ENCODE results near the gene CACNB2. TPM values are rescaled to one million over a fixed set of nuclear protein-coding genes. Genes with fewer than 3 reads are reported as not detected.
"Not testable (repeated sequence)": the region's sequence is repeated elsewhere in the genome, so short reads cannot be mapped to it uniquely, and the experiment has no call there.

CACNB2 gene
- total and polyA plus RNA-seq, 7 experiments from 2014 or later: 0.30 to 0.49 (median 0.48) TPM; not detected in 4

DNA sequence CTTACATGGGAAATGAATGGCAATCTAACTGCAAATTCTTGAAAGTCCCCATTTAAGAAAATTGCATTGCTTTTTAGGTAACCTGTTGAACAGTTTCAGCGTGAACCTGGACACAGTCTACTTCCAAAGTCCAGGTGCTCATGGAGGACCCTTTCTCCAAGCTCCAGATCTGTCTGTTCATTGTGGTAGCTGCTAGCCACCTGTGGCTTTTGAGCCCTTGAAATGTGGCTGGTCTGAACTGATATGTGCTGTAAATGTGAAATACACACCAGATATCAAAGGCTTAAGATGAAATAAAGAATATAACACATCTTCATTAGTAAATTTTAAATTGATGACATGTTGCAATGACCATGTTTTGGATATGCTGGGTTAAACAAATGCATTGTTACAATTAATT lies 4.2 kb downstream of the CACNB2 start:
- H3K27me3 Mint-ChIP-seq: peaks cover 25 to 32% (median 27%) of the 10 kb centered on the region in 5 donors
- ATAC-seq (no peak), DNase-seq (no peak)
- Histone ChIP-seq H3K27me3 (ENCODE audit: control insufficient read depth in 2 of 2, insufficient read depth in 2 of 2, low read length in 2 of 2) (no peaks in the 10 kb centered on the region), H3K4me3 (ENCODE audit: low read length) (no peak overlapping the region), H3K4me1 (ENCODE audit: control insufficient read depth in 2 of 2, insufficient read depth in 2 of 2, low read length in 2 of 2) (no peaks in the 10 kb centered on the region), H3K36me3 (ENCODE audit: control insufficient read depth in 2 of 3, insufficient read depth in 3 of 3, low read length in 3 of 3) (no peaks in the 10 kb centered on the region), H3K27ac (ENCODE audit: low read depth, low read length) (no peak overlapping the region), H3K9me3 (ENCODE audit: control insufficient read depth in 2 of 3, low read length in 3 of 3) (no peaks in the 10 kb centered on the region)
- H3K4me1 Mint-ChIP-seq: no peaks in the 10 kb centered on the region
- ChIA-PET CTCF (interaction anchor here (0.5 to 0.7 kb wide), 2 partner anchors 18 to 866 kb away, joined by 3 read pairs; no protein-coding TSS in a partner anchor), POLR2A (no interaction called here)
- intact Hi-C loops (cut with micrococcal nuclease): no loop called here
- no peaks in the 10 kb centered on the region for H3K9me3 Mint-ChIP-seq
- no peak overlapping the region for H3K27ac Mint-ChIP-seq
- no peaks in the 10 kb centered on the region for H3K36me3 Mint-ChIP-seq
- H3K4me3 Mint-ChIP-seq: no peak overlapping the region

DNA sequence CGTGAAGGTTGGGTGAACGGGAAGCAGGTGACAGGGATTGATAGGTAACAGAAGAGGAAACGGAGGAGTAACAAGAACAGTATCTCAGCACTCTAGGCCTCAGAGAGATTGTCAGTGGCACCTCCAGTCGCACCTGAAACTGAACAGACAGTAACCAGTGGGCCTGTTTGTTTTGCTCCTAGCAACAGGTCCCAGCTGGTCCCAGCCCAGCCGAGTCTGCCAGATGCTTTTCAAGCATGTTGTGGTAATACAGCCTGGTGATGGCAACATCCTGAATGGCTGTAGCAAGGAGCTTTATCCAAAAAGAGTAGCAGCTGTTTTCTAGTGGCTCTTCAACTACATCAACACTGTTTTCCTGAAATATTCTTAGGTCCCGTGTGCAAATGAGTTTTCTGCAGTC lies 4.7 kb downstream of the CACNB2 start:
- no peak overlapping the region for H3K4me3 ChIP-seq (ENCODE audit: low read length)
- Mint-ChIP-seq H3K9me3 (no peaks in the 10 kb centered on the region), H3K4me3 (no peak overlapping the region), H3K36me3 (no peaks in the 10 kb centered on the region), H3K27ac (no peak overlapping the region), H3K4me1 (no peaks in the 10 kb centered on the region), H3K27me3 (peaks cover 21 to 27% (median 22%) of the 10 kb centered on the region in 5 donors)
- CTCF ChIA-PET: interaction anchor here (0.5 to 0.7 kb wide), 2 partner anchors 19 to 867 kb away, joined by 3 read pairs; no protein-coding TSS in a partner anchor
- no peaks in the 10 kb centered on the region for H3K4me1 ChIP-seq (ENCODE audit: control insufficient read depth in 2 of 2, insufficient read depth in 2 of 2, low read length in 2 of 2)
- ATAC-seq (no peak), DNase-seq (no peak)
- intact Hi-C loops (cut with micrococcal nuclease): no loop called here
- POLR2A ChIA-PET: no interaction called here
- no peak overlapping the region for H3K27ac ChIP-seq (ENCODE audit: low read depth, low read length)
- H3K9me3 ChIP-seq (ENCODE audit: control insufficient read depth in 2 of 3, low read length in 3 of 3): no peaks in the 10 kb centered on the region
- no peaks in the 10 kb centered on the region for H3K36me3 ChIP-seq (ENCODE audit: control insufficient read depth in 2 of 3, insufficient read depth in 3 of 3, low read length in 3 of 3)
- H3K27me3 ChIP-seq (ENCODE audit: control insufficient read depth in 2 of 2, insufficient read depth in 2 of 2, low read length in 2 of 2): no peaks in the 10 kb centered on the region

DNA sequence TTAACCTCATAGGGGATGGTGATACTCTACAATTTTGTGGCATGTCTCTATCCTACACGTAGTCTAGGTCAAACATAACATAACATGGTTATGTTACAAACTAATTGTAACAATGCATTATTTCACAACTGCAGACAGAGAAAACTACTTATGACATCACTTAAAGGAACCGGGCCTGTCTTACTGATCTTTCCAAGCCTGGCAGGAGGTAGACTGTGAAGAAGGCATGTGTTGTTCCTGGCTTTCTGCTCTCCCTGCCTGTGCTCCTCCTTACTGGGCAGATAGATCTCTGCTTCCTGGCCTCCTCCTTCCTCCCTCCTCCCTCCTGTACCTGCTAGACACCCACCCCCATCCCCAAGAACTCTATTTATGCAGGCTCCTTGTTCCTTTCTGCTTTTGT lies 5.4 kb downstream of the CACNB2 start:
- Mint-ChIP-seq H3K36me3 (no peaks in the 10 kb centered on the region), H3K27me3 (peaks cover 20 to 26% (median 21%) of the 10 kb centered on the region in 5 donors), H3K4me1 (no peaks in the 10 kb centered on the region), H3K9me3 (no peaks in the 10 kb centered on the region), H3K27ac (no peak overlapping the region), H3K4me3 (no peak overlapping the region)
- H3K27ac ChIP-seq (ENCODE audit: low read depth, low read length): no peak overlapping the region
- no peaks in the 10 kb centered on the region for H3K27me3 ChIP-seq (ENCODE audit: control insufficient read depth in 2 of 2, insufficient read depth in 2 of 2, low read length in 2 of 2)
- no peak for ATAC-seq
- H3K36me3 ChIP-seq (ENCODE audit: control insufficient read depth in 2 of 3, insufficient read depth in 3 of 3, low read length in 3 of 3): no peaks in the 10 kb centered on the region
- CTCF ChIA-PET: no interaction called here
- POLR2A ChIA-PET: no interaction called here
- intact Hi-C loops (cut with micrococcal nuclease): no loop called here
- H3K4me3 ChIP-seq (ENCODE audit: low read length): no peak overlapping the region
- H3K4me1 ChIP-seq (ENCODE audit: control insufficient read depth in 2 of 2, insufficient read depth in 2 of 2, low read length in 2 of 2): no peaks in the 10 kb centered on the region
- H3K9me3 ChIP-seq (ENCODE audit: control insufficient read depth in 2 of 3, low read length in 3 of 3): no peaks in the 10 kb centered on the region
- no peak for DNase-seq

DNA sequence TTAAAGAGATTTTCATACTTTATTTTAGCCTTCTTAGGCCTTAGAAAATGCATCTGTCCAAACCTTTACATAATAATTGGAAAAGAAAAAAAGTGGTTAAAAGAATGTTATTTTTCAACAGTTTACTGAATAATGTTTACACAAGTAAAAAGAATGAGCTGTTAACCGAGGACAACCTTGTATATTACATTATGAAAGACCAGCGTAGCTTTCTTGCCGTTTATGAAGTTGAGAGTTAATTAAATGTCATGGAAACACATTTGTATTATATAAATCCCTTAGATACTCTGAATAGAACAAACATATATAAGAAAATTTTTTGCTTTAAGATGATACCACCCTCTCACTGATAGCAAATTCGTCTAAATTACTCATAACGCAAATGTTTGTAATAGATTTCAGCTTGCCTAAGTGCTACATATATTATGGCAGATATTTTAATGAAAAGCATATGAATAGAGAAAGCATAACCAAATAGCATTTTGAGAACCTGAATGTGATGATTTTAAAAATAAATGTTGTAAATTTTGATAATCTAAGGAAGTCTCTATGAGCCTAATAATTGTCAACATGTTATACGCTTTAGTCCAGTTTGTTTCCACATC lies 9.1 kb downstream of the CACNB2 start:
- Histone ChIP-seq H3K27ac (ENCODE audit: low read depth, low read length) (no peak overlapping the region), H3K36me3 (ENCODE audit: control insufficient read depth in 2 of 3, insufficient read depth in 3 of 3, low read length in 3 of 3) (no peaks in the 10 kb centered on the region), H3K4me3 (ENCODE audit: low read length) (no peak overlapping the region), H3K27me3 (ENCODE audit: control insufficient read depth in 2 of 2, insufficient read depth in 2 of 2, low read length in 2 of 2) (no peaks in the 10 kb centered on the region), H3K4me1 (ENCODE audit: control insufficient read depth in 2 of 2, insufficient read depth in 2 of 2, low read length in 2 of 2) (no peaks in the 10 kb centered on the region), H3K9me3 (ENCODE audit: control insufficient read depth in 2 of 3, low read length in 3 of 3) (no peaks in the 10 kb centered on the region)
- Mint-ChIP-seq H3K27me3 (peaks cover 0 to 12% (median 4%) of the 10 kb centered on the region in 5 donors), H3K36me3 (peaks cover 0 to 3% (median 0%) of the 10 kb centered on the region in 5 donors), H3K9me3 (no peaks in the 10 kb centered on the region), H3K4me3 (no peak overlapping the region), H3K4me1 (no peaks in the 10 kb centered on the region), H3K27ac (no peak overlapping the region)
- DNase-seq (no peak), ATAC-seq (no peak)
- intact Hi-C loops (cut with micrococcal nuclease): no loop called here
- ChIA-PET POLR2A (no interaction called here), CTCF (no interaction called here)

DNA sequence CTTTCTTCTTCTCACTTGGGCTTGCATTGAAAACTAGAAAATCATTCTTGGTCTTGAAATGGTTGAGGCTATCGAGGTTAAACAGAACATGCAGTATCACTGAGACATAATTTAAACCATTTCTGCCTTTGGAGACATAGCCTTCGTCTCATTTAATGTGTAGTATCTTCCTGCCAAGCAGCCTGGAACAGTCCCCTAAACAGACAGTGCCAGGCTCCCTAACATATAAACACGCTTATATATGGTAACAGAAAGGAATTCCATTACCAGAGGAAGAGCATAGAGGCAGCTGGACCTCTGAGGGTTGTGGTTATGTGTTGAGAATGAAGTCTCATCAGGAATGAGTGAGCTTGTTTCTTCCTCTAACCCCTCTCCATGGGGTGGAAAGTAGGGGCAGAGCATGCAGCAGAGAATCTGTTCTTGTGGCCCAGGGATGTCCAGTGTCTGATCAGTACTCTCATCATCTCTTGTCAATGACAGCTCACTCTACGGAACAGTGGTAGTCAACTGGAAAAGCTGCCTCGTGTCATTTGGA lies 11.2 kb downstream of the CACNB2 start:
- peaks cover 0 to 7% (median 0%) of the 10 kb centered on the region in 5 donors for H3K27me3 Mint-ChIP-seq
- DNase-seq (no peak), ATAC-seq (no peak)
- H3K27ac Mint-ChIP-seq: no peak overlapping the region
- Histone ChIP-seq H3K27ac (ENCODE audit: low read depth, low read length) (no peak overlapping the region), H3K4me1 (ENCODE audit: control insufficient read depth in 2 of 2, insufficient read depth in 2 of 2, low read length in 2 of 2) (no peaks in the 10 kb centered on the region), H3K9me3 (ENCODE audit: control insufficient read depth in 2 of 3, low read length in 3 of 3) (no peaks in the 10 kb centered on the region), H3K27me3 (ENCODE audit: control insufficient read depth in 2 of 2, insufficient read depth in 2 of 2, low read length in 2 of 2) (no peaks in the 10 kb centered on the region), H3K36me3 (ENCODE audit: control insufficient read depth in 2 of 3, insufficient read depth in 3 of 3, low read length in 3 of 3) (no peaks in the 10 kb centered on the region), H3K4me3 (ENCODE audit: low read length) (no peak overlapping the region)
- ChIA-PET CTCF (no interaction called here), POLR2A (no interaction called here)
- H3K4me3 Mint-ChIP-seq: no peak overlapping the region
- H3K36me3 Mint-ChIP-seq: peaks cover 0 to 3% (median 0%) of the 10 kb centered on the region in 5 donors
- H3K4me1 Mint-ChIP-seq: no peaks in the 10 kb centered on the region
- H3K9me3 Mint-ChIP-seq: peaks cover 0 to 5% (median 0%) of the 10 kb centered on the region in 11 donors
- intact Hi-C loops (cut with micrococcal nuclease): no loop called here

DNA sequence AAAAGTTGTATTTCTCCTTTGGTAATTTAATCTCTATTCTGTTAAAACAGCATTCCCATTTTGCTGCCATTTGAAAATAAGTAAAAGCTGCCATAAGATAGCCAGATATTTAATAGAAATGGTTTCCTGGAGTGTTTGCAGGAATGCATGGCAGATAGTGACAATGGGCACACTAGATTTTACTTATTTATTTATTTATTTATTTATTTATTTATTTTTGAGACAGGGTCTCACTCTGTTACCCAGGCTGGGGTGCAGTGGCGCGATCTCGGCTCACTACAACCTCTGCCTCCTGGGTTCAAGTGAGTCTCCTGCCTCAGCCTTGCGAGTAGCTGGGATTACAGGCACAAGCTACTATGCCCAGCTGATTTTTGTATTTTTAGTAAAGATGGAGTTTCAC lies 13.2 kb downstream of the CACNB2 start:
- H3K4me3 ChIP-seq (ENCODE audit: low read length); H3K9me3 ChIP-seq (ENCODE audit: control insufficient read depth in 2 of 3, low read length in 3 of 3); ATAC-seq; H3K4me1 Mint-ChIP-seq; H3K4me1 ChIP-seq (ENCODE audit: control insufficient read depth in 2 of 2, insufficient read depth in 2 of 2, low read length in 2 of 2); intact Hi-C loops (cut with micrococcal nuclease); H3K27ac Mint-ChIP-seq; H3K4me3 Mint-ChIP-seq; CTCF ChIA-PET; DNase-seq; H3K27ac ChIP-seq (ENCODE audit: low read depth, low read length); H3K9me3 Mint-ChIP-seq; H3K27me3 ChIP-seq (ENCODE audit: control insufficient read depth in 2 of 2, insufficient read depth in 2 of 2, low read length in 2 of 2); H3K36me3 Mint-ChIP-seq; H3K27me3 Mint-ChIP-seq; POLR2A ChIA-PET; H3K36me3 ChIP-seq (ENCODE audit: control insufficient read depth in 2 of 3, insufficient read depth in 3 of 3, low read length in 3 of 3): not testable (repeated sequence)

DNA sequence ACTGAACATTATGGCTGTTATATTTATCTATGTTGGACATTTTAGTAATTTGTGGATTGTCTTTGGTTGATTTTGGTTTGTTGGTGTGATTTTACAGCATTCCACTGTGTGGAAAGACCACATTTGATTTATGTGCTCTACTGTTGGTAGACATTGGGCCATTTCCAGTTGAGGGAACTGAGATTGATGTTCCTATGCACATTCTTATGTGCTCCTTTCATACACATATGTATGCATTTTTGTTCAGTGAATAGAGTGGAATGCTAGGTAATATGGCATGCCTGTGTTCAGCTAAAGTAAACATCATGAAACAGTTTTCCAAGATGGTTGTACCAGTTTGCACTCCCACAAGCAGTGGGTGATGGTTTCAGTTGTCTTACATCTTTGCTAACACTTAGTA lies 15.1 kb downstream of the CACNB2 start:
- Histone ChIP-seq H3K36me3 (ENCODE audit: control insufficient read depth in 2 of 3, insufficient read depth in 3 of 3, low read length in 3 of 3) (no peaks in the 10 kb centered on the region), H3K4me1 (ENCODE audit: control insufficient read depth in 2 of 2, insufficient read depth in 2 of 2, low read length in 2 of 2) (no peaks in the 10 kb centered on the region), H3K27ac (ENCODE audit: low read depth, low read length) (no peak overlapping the region), H3K27me3 (ENCODE audit: control insufficient read depth in 2 of 2, insufficient read depth in 2 of 2, low read length in 2 of 2) (no peaks in the 10 kb centered on the region), H3K9me3 (ENCODE audit: control insufficient read depth in 2 of 3, low read length in 3 of 3) (no peaks in the 10 kb centered on the region), H3K4me3 (ENCODE audit: low read length) (no peak overlapping the region)
- H3K27ac Mint-ChIP-seq: no peak overlapping the region
- peaks cover 0 to 5% (median 0%) of the 10 kb centered on the region in 11 donors for H3K9me3 Mint-ChIP-seq
- DNase-seq (no peak), ATAC-seq (no peak)
- CTCF ChIA-PET: no interaction called here
- POLR2A ChIA-PET: no interaction called here
- H3K4me1 Mint-ChIP-seq: no peaks in the 10 kb centered on the region
- peaks cover 0 to 3% (median 0%) of the 10 kb centered on the region in 5 donors for H3K36me3 Mint-ChIP-seq
- intact Hi-C loops (cut with micrococcal nuclease): no loop called here
- no peak overlapping the region for H3K4me3 Mint-ChIP-seq
- peaks cover 0 to 7% (median 0%) of the 10 kb centered on the region in 5 donors for H3K27me3 Mint-ChIP-seq

Data from naive thymus-derived CD4-positive, alpha-beta T cell (primary cell).